Measurements from ENCODE around the gene ANO6.

The ANO6 gene

DNA sequence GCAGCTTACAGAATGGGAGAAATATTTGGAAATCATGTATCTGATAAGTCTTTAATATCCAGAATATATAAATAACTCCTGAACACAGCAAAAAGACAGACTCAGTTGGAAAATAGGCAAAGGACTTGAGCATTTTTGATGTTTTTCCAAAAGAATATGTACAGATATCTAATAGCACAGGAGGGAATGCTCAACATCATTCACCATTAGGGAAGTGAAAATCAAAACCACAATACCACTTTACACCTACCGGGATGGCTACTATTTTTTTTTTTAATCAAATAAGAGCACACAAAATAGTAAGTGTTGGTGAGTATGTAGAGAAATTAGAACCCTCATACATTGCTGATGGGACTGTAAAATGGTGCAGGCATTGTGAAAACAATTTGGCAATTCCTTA, 75.6 kb downstream of the ANO6 start:
- H3K27ac ChIP-seq = no peak overlapping the region
- TF ChIP-seq, protein P1, sequence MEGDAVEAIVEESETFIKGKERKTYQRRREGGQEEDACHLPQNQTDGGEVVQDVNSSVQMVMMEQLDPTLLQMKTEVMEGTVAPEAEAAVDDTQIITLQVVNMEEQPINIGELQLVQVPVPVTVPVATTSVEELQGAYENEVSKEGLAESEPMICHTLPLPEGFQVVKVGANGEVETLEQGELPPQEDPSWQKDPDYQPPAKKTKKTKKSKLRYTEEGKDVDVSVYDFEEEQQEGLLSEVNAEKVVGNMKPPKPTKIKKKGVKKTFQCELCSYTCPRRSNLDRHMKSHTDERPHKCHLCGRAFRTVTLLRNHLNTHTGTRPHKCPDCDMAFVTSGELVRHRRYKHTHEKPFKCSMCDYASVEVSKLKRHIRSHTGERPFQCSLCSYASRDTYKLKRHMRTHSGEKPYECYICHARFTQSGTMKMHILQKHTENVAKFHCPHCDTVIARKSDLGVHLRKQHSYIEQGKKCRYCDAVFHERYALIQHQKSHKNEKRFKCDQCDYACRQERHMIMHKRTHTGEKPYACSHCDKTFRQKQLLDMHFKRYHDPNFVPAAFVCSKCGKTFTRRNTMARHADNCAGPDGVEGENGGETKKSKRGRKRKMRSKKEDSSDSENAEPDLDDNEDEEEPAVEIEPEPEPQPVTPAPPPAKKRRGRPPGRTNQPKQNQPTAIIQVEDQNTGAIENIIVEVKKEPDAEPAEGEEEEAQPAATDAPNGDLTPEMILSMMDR (IDR thresholded peaks at IDR 0.05) = no peak
- no peak for TF ChIP-seq ZFX (IDR thresholded peaks at IDR 0.05; ENCODE audit: borderline replicate concordance)

DNA sequence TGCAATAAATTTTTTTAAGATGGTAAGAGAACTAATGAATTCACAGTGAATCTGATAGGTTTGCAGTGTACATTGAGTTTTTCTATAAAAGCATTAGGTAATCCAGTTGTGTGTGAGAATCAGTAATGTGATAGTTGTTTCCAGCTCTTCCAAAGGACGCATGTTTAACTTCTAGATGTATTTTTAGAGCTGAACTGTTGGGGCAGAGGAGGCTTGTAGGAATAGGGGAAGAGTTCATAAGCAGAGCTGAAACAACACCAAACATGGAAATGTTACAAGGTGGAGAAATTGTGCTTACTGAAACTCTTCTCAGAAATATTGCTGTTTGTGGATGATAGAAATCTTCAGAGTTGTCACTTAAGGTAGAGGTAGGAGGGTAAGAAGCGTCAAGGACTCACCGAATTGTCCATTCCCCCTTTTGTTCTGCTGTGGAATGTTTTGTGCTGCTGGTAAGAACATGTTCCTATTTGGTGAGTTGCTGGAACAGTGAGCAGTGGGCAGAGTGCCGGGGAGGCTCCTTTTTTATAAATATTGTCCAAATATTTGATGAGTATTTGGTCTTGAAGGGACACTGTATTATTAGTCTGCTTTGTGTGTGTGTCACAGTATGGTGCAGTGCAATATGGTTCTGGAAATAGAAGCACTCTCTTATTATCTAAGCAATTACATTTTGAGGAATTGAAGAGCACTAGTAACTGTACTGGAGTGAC, 76.7 kb downstream of the ANO6 start:
- no peak for TF ChIP-seq ZFX (IDR thresholded peaks at IDR 0.05; ENCODE audit: borderline replicate concordance)
- TF ChIP-seq, protein P1 (IDR thresholded peaks at IDR 0.05) = no peak
- no peak overlapping the region for H3K27ac ChIP-seq

DNA sequence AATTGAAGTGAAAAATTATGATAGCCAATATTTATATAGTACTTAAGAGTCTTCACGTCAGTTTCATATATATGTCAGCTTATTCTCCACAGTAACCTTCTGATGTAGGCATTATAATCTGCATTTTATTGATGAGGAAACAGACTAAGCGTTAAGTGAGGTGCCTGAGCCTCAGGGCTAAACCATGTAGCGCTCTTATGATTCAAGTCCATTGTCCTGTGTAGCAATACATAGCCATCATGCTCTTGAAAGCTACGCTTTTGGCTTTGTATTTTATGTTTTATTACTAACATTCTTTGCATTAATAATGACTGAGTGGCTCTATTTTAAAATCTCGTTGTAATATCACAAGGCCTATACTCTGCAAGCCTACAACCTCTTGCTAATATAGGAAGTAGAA, 79.0 kb downstream of the ANO6 start:
- H3K27ac ChIP-seq = no peak overlapping the region
- TF ChIP-seq, protein P1 (IDR thresholded peaks at IDR 0.05) = no peak

DNA sequence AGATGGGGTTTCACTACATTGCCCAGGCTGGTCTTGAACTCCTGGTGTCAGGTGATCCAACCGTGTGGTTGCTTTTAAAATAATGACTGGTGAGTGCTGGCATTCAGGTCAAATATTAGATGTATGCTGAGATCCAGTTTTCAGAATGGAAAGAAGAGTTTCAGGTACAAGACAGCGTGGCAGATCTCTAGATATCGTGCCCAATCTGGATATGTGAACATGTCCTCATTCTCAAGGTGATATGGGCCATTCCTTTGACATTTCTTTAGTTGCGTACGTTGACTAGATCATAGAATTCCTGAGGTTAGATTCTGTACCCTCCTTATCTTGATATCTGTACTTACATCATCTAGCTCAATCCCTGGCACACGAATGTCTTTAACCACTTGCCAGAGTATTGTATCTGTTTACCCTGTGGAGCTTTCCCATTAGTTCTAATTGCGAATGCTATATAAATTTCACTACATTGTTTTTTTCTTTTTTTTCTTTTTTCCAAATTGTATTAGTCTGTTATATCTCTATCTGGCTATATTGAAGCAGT, 80.2 kb downstream of the ANO6 start:
- TF ChIP-seq ZFX (IDR thresholded peaks at IDR 0.05; ENCODE audit: borderline replicate concordance) = no peak
- H3K27ac ChIP-seq = no peak overlapping the region

DNA sequence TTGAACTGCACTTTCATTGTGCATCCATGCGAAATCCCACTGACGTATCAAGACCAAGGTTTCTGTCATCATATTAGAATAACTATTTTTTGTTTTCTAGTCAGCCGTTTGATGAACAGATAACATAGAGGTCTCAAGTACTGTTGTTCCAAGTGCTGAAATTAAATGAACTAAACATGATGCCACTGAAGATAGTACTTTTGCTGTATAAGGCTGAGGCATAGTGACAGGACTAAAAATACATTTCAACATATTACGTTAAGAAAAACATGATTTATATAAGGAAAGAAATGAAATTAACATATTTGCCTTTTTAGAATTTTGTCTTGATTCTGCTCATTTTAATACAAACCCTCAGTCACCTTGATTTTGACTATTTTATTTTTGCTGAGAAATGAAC, 82.2 kb downstream of the ANO6 start:
- no peak for TF ChIP-seq ZFX (IDR thresholded peaks at IDR 0.05; ENCODE audit: borderline replicate concordance)
- TF ChIP-seq, protein P1 (IDR thresholded peaks at IDR 0.05) = no peak

DNA sequence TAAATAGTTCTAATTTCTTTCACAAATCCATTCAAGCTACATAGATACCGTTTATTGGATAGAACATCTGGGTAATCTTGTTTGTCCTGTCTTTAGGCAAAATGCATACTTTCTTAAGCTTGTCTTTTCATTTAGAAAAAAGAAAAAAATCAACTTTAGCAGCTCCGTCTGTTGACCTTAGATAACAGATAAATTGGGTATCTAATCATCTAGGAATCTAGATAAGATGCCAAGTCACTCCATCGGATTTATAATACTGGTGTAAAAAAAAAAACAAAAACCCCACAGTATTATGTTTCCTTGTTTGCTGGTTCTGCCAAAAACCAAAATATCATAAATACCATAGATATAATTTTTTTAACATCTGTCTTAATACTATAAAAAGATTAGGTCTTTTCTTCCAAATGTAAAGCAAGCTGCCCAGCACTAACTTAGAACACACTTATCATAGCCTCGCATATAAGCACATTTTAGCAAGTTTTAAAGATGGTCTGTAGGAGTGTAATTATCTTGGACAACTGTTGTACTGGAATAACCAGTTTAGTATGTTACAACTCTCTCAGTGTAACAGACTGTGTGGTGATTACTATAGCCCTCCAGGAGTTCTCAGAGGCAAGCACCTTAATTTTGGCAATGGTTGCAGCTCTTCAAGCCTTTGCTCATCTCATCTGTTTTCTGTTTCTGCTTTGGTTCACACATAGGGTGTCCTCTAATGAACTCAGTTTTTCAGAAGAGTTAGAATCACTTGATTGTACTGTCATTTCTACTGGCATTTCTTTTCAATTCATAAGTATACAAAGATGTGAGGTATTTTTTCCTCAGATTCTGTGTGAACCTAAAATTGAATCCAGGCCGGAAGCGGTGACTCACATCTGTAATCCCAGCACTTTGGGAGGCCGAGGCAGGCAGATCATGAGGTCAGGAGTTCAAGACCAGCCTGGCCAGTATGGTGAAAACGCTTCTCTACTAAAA, 83.1 kb downstream of the ANO6 start:
- TF ChIP-seq, protein P1 (IDR thresholded peaks at IDR 0.05) = no peak
- no peak overlapping the region for H3K27ac ChIP-seq

More for the DNA sequence above, 82.2 kb downstream of the ANO6 start:
- H3K27ac ChIP-seq = no peak overlapping the region

DNA sequence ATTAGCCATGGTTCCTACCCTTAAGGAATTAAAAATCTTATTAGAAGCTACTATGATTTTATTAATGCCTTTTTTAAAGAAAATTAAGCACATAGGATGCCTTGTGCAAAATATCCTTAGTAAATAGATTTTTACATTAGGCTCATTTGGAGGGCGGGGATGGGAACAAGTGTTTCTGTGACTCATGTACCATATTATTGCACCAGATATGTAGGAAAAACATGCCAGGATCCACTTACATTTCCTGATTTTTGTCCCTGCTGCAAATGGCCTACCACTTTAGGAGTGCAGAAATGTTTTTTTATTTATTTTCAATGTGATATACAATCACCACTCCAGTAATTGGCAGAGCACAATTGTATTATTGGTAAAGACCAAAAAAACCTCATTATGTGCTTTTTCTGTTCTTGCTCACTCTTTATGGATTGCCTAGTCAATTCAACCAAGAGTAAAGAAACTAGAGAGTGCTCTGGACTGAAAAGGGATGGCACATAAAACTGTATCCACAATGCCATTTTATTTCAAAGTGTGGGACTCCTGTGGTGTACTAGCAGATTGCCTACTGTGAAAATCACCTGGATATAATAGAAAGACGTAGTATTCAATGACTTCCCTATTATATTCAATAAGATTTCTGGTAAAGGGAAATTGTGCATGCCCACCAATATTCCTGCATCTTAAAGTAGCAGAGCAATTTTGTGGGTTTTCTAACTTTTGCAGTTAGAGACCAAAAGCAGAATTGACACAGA, 86.9 kb downstream of the ANO6 start:
- no peak overlapping the region for H3K27ac ChIP-seq
- TF ChIP-seq, protein P1 (IDR thresholded peaks at IDR 0.05) = no peak
